Calu3 (cell line): ENCODE data around the gene PGM5. TPM values are rescaled to one million over a fixed set of nuclear protein-coding genes. Genes with fewer than 3 reads are reported as not detected.
"Not testable (repeated sequence)": the region's sequence is repeated elsewhere in the genome, so short reads cannot be mapped to it uniquely, and the experiment has no call there.

ENCODE experiments used
- BruUV-seq: library from RNA; stranded (reverse); fragments of 400-500 nt; replicated peaks from 2 replicates; lab custom pipeline; 2021; lab: Mats Ljungman, UMichigan
- CTCF ChIA-PET: fragments of 300-600 bp; sonication (Branson Sonifier 250); formaldehyde crosslinking; loops from one replicate; lab custom pipeline; 2022; ENCODE audit warnings: antibody characterized with exemption; lab: Charles Lee
- DNase-seq: peaks from one replicate; pipeline ENCODE4 v3.0.0; 2022
- H3K27ac Mint-ChIP-seq: one replicate; pipeline ENCODE4 v1.8.0; 2022; ENCODE audit warnings: mixed read lengths; ENCODE audit not compliant: unreplicated experiment
- H3K27me3 Mint-ChIP-seq: one replicate; pipeline ENCODE4 v1.8.0; 2022; ENCODE audit warnings: mixed read lengths; ENCODE audit not compliant: unreplicated experiment
- H3K36me3 Mint-ChIP-seq: one replicate; pipeline ENCODE4 v1.8.0; 2022; ENCODE audit warnings: mild to moderate bottlenecking, moderate library complexity, mixed read lengths; ENCODE audit not compliant: insufficient read depth, unreplicated experiment
- H3K4me1 Mint-ChIP-seq: one replicate; pipeline ENCODE4 v1.8.0; 2022; ENCODE audit warnings: mild to moderate bottlenecking, low read depth, mixed read lengths; ENCODE audit not compliant: unreplicated experiment
- H3K4me3 Mint-ChIP-seq: one replicate; pipeline ENCODE4 v1.8.0; 2022; ENCODE audit warnings: mild to moderate bottlenecking, low read depth, moderate library complexity, mixed read lengths; ENCODE audit not compliant: unreplicated experiment
- H3K9me3 Mint-ChIP-seq: one replicate; pipeline ENCODE4 v1.8.0; 2022; ENCODE audit warnings: low read depth, mixed read lengths; ENCODE audit not compliant: unreplicated experiment
- intact Hi-C: fragments of 100-400 bp; cut with micrococcal nuclease; formaldehyde crosslinking; loops from one replicate; pipeline ENCODE4 v1.10.0; 2022; ENCODE audit not compliant: unreplicated experiment
- total RNA-seq: library from RNA; stranded (reverse); gene quantifications from 2 replicates; pipeline ENCODE4 v1.2.3, GENCODE V29; 2022

Gene PGM5
- total RNA-seq, 1 experiment from 2014 or later = 0.87 TPM

GRCh38 chr9:68332122-68332521 is 24.3 kb upstream of the PGM5 start:
- intact Hi-C loops, H3K9me3 Mint-ChIP-seq, CTCF ChIA-PET, H3K36me3 Mint-ChIP-seq, H3K4me3 Mint-ChIP-seq, H3K27ac Mint-ChIP-seq, DNase-seq, H3K4me1 Mint-ChIP-seq, BruUV-seq: not testable (repeated sequence)
- peaks cover 13% of the 10 kb centered on the region for H3K27me3 Mint-ChIP-seq

GRCh38 chr9:68335935-68336334 is 20.5 kb upstream of the PGM5 start:
- H3K27ac Mint-ChIP-seq, intact Hi-C loops, CTCF ChIA-PET, H3K4me1 Mint-ChIP-seq, H3K4me3 Mint-ChIP-seq, DNase-seq, BruUV-seq, H3K9me3 Mint-ChIP-seq, H3K36me3 Mint-ChIP-seq: not testable (repeated sequence)
- H3K27me3 Mint-ChIP-seq = peaks cover 13% of the 10 kb centered on the region

GRCh38 chr9:68336639-68337339 is 19.6 kb upstream of the PGM5 start:
- H3K4me1 Mint-ChIP-seq, H3K27ac Mint-ChIP-seq, H3K4me3 Mint-ChIP-seq, intact Hi-C loops, H3K36me3 Mint-ChIP-seq, CTCF ChIA-PET, H3K9me3 Mint-ChIP-seq, DNase-seq, BruUV-seq: not testable (repeated sequence)
- peaks cover 13% of the 10 kb centered on the region for H3K27me3 Mint-ChIP-seq

- H3K9me3 Mint-ChIP-seq, BruUV-seq, H3K36me3 Mint-ChIP-seq, H3K27ac Mint-ChIP-seq, CTCF ChIA-PET, intact Hi-C loops, H3K4me1 Mint-ChIP-seq, DNase-seq, H3K4me3 Mint-ChIP-seq: not testable (repeated sequence)
- H3K27me3 Mint-ChIP-seq = peaks cover 13% of the 10 kb centered on the region
Observed at GRCh38 chr9:68338000-68338399, 18.4 kb upstream of the PGM5 start.

GRCh38 chr9:68342265-68343025 is 14.0 kb upstream of the PGM5 start:
- H3K36me3 Mint-ChIP-seq, H3K27me3 Mint-ChIP-seq, H3K4me3 Mint-ChIP-seq, H3K9me3 Mint-ChIP-seq, DNase-seq, H3K4me1 Mint-ChIP-seq, BruUV-seq, CTCF ChIA-PET, H3K27ac Mint-ChIP-seq: not testable (repeated sequence)
- intact Hi-C loops = loop anchor here (10.0 kb wide), 1 partner anchor 222 kb away; no protein-coding TSS in a partner anchor

GRCh38 chr9:68343242-68343641 is 13.2 kb upstream of the PGM5 start:
- H3K36me3 Mint-ChIP-seq, H3K27ac Mint-ChIP-seq, H3K27me3 Mint-ChIP-seq, DNase-seq, H3K4me3 Mint-ChIP-seq, CTCF ChIA-PET, H3K9me3 Mint-ChIP-seq, BruUV-seq, H3K4me1 Mint-ChIP-seq: not testable (repeated sequence)
- intact Hi-C loops = loop anchor here (10.0 kb wide), 1 partner anchor 222 kb away; no protein-coding TSS in a partner anchor

- CTCF ChIA-PET, H3K9me3 Mint-ChIP-seq, BruUV-seq, H3K4me3 Mint-ChIP-seq, H3K4me1 Mint-ChIP-seq, H3K27me3 Mint-ChIP-seq, H3K36me3 Mint-ChIP-seq, H3K27ac Mint-ChIP-seq, DNase-seq: not testable (repeated sequence)
- intact Hi-C loops = loop anchor here (10.0 kb wide), 1 partner anchor 221 kb away; no protein-coding TSS in a partner anchor
Observed at GRCh38 chr9:68343992-68344391, 12.4 kb upstream of the PGM5 start.

- DNase-seq, H3K27ac Mint-ChIP-seq, H3K4me1 Mint-ChIP-seq, H3K9me3 Mint-ChIP-seq, H3K4me3 Mint-ChIP-seq, intact Hi-C loops, CTCF ChIA-PET, H3K36me3 Mint-ChIP-seq, BruUV-seq: not testable (repeated sequence)
- H3K27me3 Mint-ChIP-seq = peaks cover 21% of the 10 kb centered on the region
Observed at GRCh38 chr9:68351689-68352088, 4.7 kb upstream of the PGM5 start.

GRCh38 chr9:68355993-68356379 is 425 bp upstream of the PGM5 start:
- BruUV-seq, H3K9me3 Mint-ChIP-seq, DNase-seq, H3K27ac Mint-ChIP-seq, H3K4me1 Mint-ChIP-seq, intact Hi-C loops: not testable (repeated sequence)
- Mint-ChIP-seq H3K36me3 (peaks cover 10% of the 10 kb centered on the region), H3K27me3 (peaks cover 29% of the 10 kb centered on the region), H3K4me3 (peak overlapping the region; percentile 63)
- CTCF ChIA-PET = interaction anchor here (0.7 kb wide), 1 partner anchor 172 kb away, joined by 4 read pairs; no protein-coding TSS in a partner anchor
